Esophagus (tissue), 2 donors: ENCODE measurements around the gene SOCS1. TPM values are rescaled to one million over a fixed set of nuclear protein-coding genes. Genes with fewer than 3 reads are reported as not detected.

Experiments used
- H3K27ac ChIP-seq, 2 donors: one replicate each; pipeline ENCODE4 v1.5.1; 2013; ENCODE audit warnings: low read depth in 2 of 2, mild to moderate bottlenecking in 2 of 2, inconsistent platforms in 1 of 2, low read length in 1 of 2, moderate library complexity in 1 of 2
- H3K27me3 ChIP-seq, 2 donors: one replicate each; pipeline ENCODE4 v1.6.1; 2013; ENCODE audit warnings: low read length in 2 of 2, control low read depth in 1 of 2, mild to moderate bottlenecking in 1 of 2; ENCODE audit not compliant: insufficient read depth in 2 of 2, control insufficient read depth in 1 of 2
- H3K36me3 ChIP-seq, 2 donors: one replicate each; pipeline ENCODE4 v1.6.1; 2013; ENCODE audit warnings: low read length in 1 of 2; ENCODE audit not compliant: control insufficient read depth in 2 of 2, insufficient read depth in 2 of 2
- H3K4me1 ChIP-seq, 2 donors: one replicate each; pipeline ENCODE4 v1.6.1; 2013; ENCODE audit warnings: low read length in 1 of 2; ENCODE audit not compliant: control insufficient read depth in 2 of 2, insufficient read depth in 2 of 2
- H3K4me3 ChIP-seq, 2 donors: one replicate each; pipeline ENCODE4 v1.5.1; 2013; ENCODE audit warnings: low read length in 2 of 2, mild to moderate bottlenecking in 2 of 2, low read depth in 1 of 2, moderate library complexity in 1 of 2
- H3K9me3 ChIP-seq, 2 donors: one replicate each; pipeline ENCODE4 v1.6.1; 2013; ENCODE audit warnings: mild to moderate bottlenecking in 2 of 2, low read depth in 1 of 2, low read length in 1 of 2, moderate library complexity in 1 of 2; ENCODE audit not compliant: control insufficient read depth in 2 of 2, insufficient read depth in 1 of 2
- WGBS, 2 donors: extraction: QIAGEN DNeasy Blood & Tissue Kit; methylation state at CpG; one replicate each; pipeline ENCODE4 v1.1.7; 2013; 5-methylcytosine and 5-hydroxymethylcytosine counted together
- polyA plus RNA-seq, 2 donors: library from polyadenylated mRNA; stranded (reverse); fragments of 200-250 nt; gene quantifications; one replicate each; pipeline ENCODE4 v1.2.3, GENCODE V29; 2013
- donor health status: healthy with polysubstance abuse.
- donor health status: Bipolar disorder and iron deficiency.

Gene SOCS1
- polyA plus RNA-seq, 2 donors: 1.9 to 2.8 TPM

GRCh38 chr16:11205065-11205699 lies 50.8 kb downstream of the SOCS1 start:
- H3K27me3 ChIP-seq: no peaks in the 10 kb centered on the region
- peaks cover 0 to 7% of the 10 kb centered on the region in 2 donors for H3K4me1 ChIP-seq
- peaks cover 4 to 5% of the 10 kb centered on the region in 2 donors for H3K9me3 ChIP-seq
- H3K4me3 ChIP-seq: no peak overlapping the region
- no peaks in the 10 kb centered on the region for H3K36me3 ChIP-seq
- no peak overlapping the region for H3K27ac ChIP-seq
- 84 to 90% methylated on average over 19 of the region's 19 CpGs for WGBS, 2 donors

- no peaks in the 10 kb centered on the region for H3K27me3 ChIP-seq
- H3K4me3 ChIP-seq: no peak overlapping the region
- no peaks in the 10 kb centered on the region for H3K36me3 ChIP-seq
- H3K9me3 ChIP-seq: peaks cover 4 to 5% of the 10 kb centered on the region in 2 donors
- 56 to 64% methylated on average over 4 of the region's 4 CpGs for WGBS, 2 donors
- no peak overlapping the region for H3K27ac ChIP-seq
- H3K4me1 ChIP-seq: peaks cover 0 to 7% of the 10 kb centered on the region in 2 donors
Measured at GRCh38 chr16:11204513-11205047, 51.4 kb downstream of the SOCS1 start.

Other genes starting within 250 kb of the SOCS1 start
- gene TNP2, start 13.1 kb upstream of the SOCS1 start, polyA plus RNA-seq: not detected
- gene PRM3, start 17.4 kb upstream of the SOCS1 start, polyA plus RNA-seq: not detected
- gene PRM2, start 20.3 kb upstream of the SOCS1 start, polyA plus RNA-seq: not detected
- not detected for gene PRM1, start 25.1 kb upstream of the SOCS1 start, polyA plus RNA-seq
- gene RMI2, start 89.3 kb upstream of the SOCS1 start, polyA plus RNA-seq: 10 to 100 TPM in 1 of 2 donors, 1 to 10 TPM in 1; 9.1 to 11.3 TPM